Breast epithelium (tissue), 3 donors: ENCODE results near the gene MTOR.

Source experiments
- POLR2A ChIP-seq: fragments of 450-650 bp; IDR thresholded peaks from one replicate; pipeline ENCODE4 v1.6.1; 2016; ENCODE audit warnings: antibody characterized with exemption, mild to moderate bottlenecking, moderate library complexity
- POLR2AphosphoS5 ChIP-seq, 3 donors: sonication (generic); formaldehyde crosslinking; IDR thresholded peaks; one replicate each; pipeline ENCODE4 v1.6.1; 2017; ENCODE audit warnings: antibody characterized with exemption in 3 of 3
- TF ChIP-seq, protein P1 (sequence below), 3 donors: fragments of 450-650 bp; IDR thresholded peaks; one replicate each; pipeline ENCODE4 v1.5.1; 2016 to 2017; ENCODE audit warnings: antibody characterized with exemption in 3 of 3, mild to moderate bottlenecking in 3 of 3, moderate library complexity in 3 of 3

DNA sequence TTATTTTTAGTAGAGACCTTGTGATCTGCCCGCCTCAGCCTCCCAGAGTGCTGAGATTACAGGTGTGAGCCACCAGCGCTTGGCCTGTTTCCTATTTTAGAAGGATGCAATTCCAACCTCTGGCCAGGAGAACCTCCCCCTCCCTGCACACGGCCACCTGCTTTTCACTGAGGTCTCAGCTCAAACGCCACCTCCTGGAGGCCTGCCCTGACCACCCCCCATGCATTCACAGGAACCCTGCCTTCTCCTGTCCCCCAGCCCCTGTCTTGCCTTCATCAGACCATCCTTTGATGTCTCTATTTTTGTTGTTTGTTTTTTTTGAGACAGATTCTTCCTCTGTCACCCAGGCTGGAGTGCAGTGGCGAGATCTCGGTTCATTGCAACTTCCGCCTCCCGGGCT lies 204.9 kb downstream of the MTOR start:
- TF ChIP-seq, protein P1, sequence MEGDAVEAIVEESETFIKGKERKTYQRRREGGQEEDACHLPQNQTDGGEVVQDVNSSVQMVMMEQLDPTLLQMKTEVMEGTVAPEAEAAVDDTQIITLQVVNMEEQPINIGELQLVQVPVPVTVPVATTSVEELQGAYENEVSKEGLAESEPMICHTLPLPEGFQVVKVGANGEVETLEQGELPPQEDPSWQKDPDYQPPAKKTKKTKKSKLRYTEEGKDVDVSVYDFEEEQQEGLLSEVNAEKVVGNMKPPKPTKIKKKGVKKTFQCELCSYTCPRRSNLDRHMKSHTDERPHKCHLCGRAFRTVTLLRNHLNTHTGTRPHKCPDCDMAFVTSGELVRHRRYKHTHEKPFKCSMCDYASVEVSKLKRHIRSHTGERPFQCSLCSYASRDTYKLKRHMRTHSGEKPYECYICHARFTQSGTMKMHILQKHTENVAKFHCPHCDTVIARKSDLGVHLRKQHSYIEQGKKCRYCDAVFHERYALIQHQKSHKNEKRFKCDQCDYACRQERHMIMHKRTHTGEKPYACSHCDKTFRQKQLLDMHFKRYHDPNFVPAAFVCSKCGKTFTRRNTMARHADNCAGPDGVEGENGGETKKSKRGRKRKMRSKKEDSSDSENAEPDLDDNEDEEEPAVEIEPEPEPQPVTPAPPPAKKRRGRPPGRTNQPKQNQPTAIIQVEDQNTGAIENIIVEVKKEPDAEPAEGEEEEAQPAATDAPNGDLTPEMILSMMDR (IDR thresholded peaks at IDR 0.05) = no peak
- TF ChIP-seq POLR2AphosphoS5 (IDR thresholded peaks at IDR 0.05) = no peak
- no peak for TF ChIP-seq POLR2A
